ENCODE data around the gene TLR8.

Gene TLR8

GRCh38 chrX:12901486-12901885 lies 4.9 kb upstream of the TLR8 start:
- POLR2A ChIA-PET = no interaction called here
- no peak for DNase-seq (ENCODE audit: low read depth, low spot score)
- CTCF ChIA-PET = interaction anchor here (0.8 to 2.1 kb wide), 5 partner anchors 16 to 850 kb away, joined by 3 to 38 read pairs (median 3); no protein-coding TSS in a partner anchor

GRCh38 chrX:12903646-12904045 lies 2.8 kb upstream of the TLR8 start:
- H3K4me3 ChIP-seq (ENCODE audit: low read depth, low read length) = no peak overlapping the region
- ChIA-PET CTCF (interaction anchor here (1.8 to 3.2 kb wide), 2 partner anchors 42 to 89 kb away, joined by 6 to 29 read pairs; no protein-coding TSS in a partner anchor), POLR2A (no interaction called here)
- no peak for DNase-seq (ENCODE audit: low read depth, low spot score)
- no peak for TF ChIP-seq CTCF (IDR thresholded peaks at IDR 0.05; ENCODE audit: insufficient read depth, low read length, missing control alignments)

More at GRCh38 chrX:12901486-12901885, 4.9 kb upstream of the TLR8 start:
- no peak overlapping the region for H3K4me3 ChIP-seq (ENCODE audit: low read depth, low read length)
- TF ChIP-seq CTCF (IDR thresholded peaks at IDR 0.05; ENCODE audit: insufficient read depth, low read length, missing control alignments) = peak; percentile 53

GRCh38 chrX:12910423-12911121 lies 4.2 kb downstream of the TLR8 start:
- DNase-seq (ENCODE audit: low read depth, low spot score) = no peak
- ChIA-PET POLR2A (no interaction called here), CTCF (no interaction called here)
- H3K4me3 ChIP-seq (ENCODE audit: low read depth, low read length) = no peak overlapping the region
- no peak for TF ChIP-seq CTCF (IDR thresholded peaks at IDR 0.05; ENCODE audit: insufficient read depth, low read length, missing control alignments)

- no peak for DNase-seq (ENCODE audit: low read depth, low spot score)
- CTCF ChIA-PET = no interaction called here
- POLR2A ChIA-PET = no interaction called here
- H3K4me3 ChIP-seq (ENCODE audit: low read depth, low read length) = no peak overlapping the region
- no peak for TF ChIP-seq CTCF (IDR thresholded peaks at IDR 0.05; ENCODE audit: insufficient read depth, low read length, missing control alignments)
Measured at GRCh38 chrX:12911122-12911470, 4.7 kb downstream of the TLR8 start.

GRCh38 chrX:12912791-12913482 lies 6.5 kb downstream of the TLR8 start:
- no peak for TF ChIP-seq CTCF (IDR thresholded peaks at IDR 0.05; ENCODE audit: insufficient read depth, low read length, missing control alignments)
- ChIA-PET CTCF (no interaction called here), POLR2A (no interaction called here)
- H3K4me3 ChIP-seq (ENCODE audit: low read depth, low read length) = no peak overlapping the region
- DNase-seq (ENCODE audit: low read depth, low spot score) = no peak

GRCh38 chrX:12917753-12918152 lies 11.3 kb downstream of the TLR8 start:
- TF ChIP-seq CTCF (IDR thresholded peaks at IDR 0.05; ENCODE audit: insufficient read depth, low read length, missing control alignments) = no peak
- ChIA-PET CTCF (interaction anchor here (1.1 to 1.2 kb wide), 3 partner anchors 17 to 31 kb away, joined by 3 read pairs; no protein-coding TSS in a partner anchor), POLR2A (no interaction called here)
- no peak for DNase-seq (ENCODE audit: low read depth, low spot score)
- no peak overlapping the region for H3K4me3 ChIP-seq (ENCODE audit: low read depth, low read length)

Data from AG04449 (cell line).